22Rv1 (cell line): ENCODE measurements around the gene STAC2.

Experiments
- ZFX ChIP-seq: fragments of 450-650 bp; IDR thresholded peaks from 2 replicates; pipeline ENCODE4 v1.6.1; 2017; ENCODE audit warnings: antibody characterized with exemption, borderline replicate concordance
- TF ChIP-seq, protein P1 (sequence below): fragments of 450-650 bp; IDR thresholded peaks from 2 replicates; pipeline ENCODE4 v1.5.1; 2017; ENCODE audit warnings: mild to moderate bottlenecking

DNA sequence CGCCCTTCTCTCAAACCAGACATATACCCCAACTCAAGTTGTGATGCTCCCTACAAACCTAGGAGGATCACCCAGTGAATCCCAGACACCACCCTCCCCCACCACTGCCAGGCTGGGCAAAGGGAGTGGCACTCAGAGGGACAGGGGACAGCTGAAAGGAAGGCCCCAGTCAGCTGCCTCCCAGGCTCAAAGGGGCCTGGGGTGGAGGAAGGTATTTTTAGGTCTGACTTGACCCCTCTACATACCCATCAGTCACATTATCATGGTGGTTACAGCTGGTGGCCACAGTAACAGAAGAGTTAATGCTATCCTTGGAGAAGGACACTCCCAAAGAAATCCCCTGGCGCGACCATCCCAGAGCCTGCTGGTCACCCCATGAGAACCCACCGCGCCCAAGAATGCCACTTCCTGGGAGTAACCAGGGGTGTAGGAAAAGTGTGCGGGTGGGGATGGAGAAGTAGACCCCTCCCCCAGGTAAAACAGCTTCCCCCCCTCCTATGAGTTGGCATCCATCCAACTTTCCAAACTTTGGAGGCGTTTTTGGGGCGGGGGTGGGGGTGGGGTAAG lies 29.4 kb downstream of the STAC2 start:
- TF ChIP-seq, protein P1, sequence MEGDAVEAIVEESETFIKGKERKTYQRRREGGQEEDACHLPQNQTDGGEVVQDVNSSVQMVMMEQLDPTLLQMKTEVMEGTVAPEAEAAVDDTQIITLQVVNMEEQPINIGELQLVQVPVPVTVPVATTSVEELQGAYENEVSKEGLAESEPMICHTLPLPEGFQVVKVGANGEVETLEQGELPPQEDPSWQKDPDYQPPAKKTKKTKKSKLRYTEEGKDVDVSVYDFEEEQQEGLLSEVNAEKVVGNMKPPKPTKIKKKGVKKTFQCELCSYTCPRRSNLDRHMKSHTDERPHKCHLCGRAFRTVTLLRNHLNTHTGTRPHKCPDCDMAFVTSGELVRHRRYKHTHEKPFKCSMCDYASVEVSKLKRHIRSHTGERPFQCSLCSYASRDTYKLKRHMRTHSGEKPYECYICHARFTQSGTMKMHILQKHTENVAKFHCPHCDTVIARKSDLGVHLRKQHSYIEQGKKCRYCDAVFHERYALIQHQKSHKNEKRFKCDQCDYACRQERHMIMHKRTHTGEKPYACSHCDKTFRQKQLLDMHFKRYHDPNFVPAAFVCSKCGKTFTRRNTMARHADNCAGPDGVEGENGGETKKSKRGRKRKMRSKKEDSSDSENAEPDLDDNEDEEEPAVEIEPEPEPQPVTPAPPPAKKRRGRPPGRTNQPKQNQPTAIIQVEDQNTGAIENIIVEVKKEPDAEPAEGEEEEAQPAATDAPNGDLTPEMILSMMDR, result no peak
- no peak for TF ChIP-seq ZFX
